ENCODE measurements around the gene EOGT. TPM values are rescaled to one million over a fixed set of nuclear protein-coding genes. Genes with fewer than 3 reads are reported as not detected.

EOGT gene
- total and polyA plus RNA-seq, 2 of the 4 experiments (the other 2 are of a cell fraction): 12.3 to 41.2 TPM

- Histone ChIP-seq H4K5ac (ENCODE audit: low read depth, low read length) (no peak overlapping the region), H2AK5ac (ENCODE audit: low read depth, low read length) (no peak overlapping the region), H2BK20ac (ENCODE audit: low read depth, low read length) (no peak overlapping the region), H3K4me2 (ENCODE audit: low read depth, low read length) (no peak overlapping the region), H3K9me1 (ENCODE audit: insufficient read depth, low read length) (peaks cover 5% of the 10 kb centered on the region), H4K20me1 (ENCODE audit: insufficient read depth, low read length) (0 out of 2 replicates have a peak, but pooled peaks cover 3% of the 10 kb centered on the region), H3K4me1 (ENCODE audit: control insufficient read depth, insufficient read depth, low read length) (peaks cover 14% of the 10 kb centered on the region), H2AK9ac (replicated peaks; ENCODE audit: low read depth, low read length, poor library complexity) (no peak overlapping the region), H2BK15ac (ENCODE audit: low read depth, low read length) (no peak overlapping the region), H3K27me3 (ENCODE audit: control insufficient read depth, insufficient read depth, low read length) (no peaks in the 10 kb centered on the region), H3K9me3 (ENCODE audit: control insufficient read depth, insufficient read depth, low read length) (no peaks in the 10 kb centered on the region), H3K4me3 (ENCODE audit: insufficient read depth, low read depth, low read length) (no peak overlapping the region), H3K36me3 (ENCODE audit: control insufficient read depth, insufficient read depth, low read length) (peaks cover 28% of the 10 kb centered on the region), H3K27ac (ENCODE audit: insufficient read depth, low read length) (no peak overlapping the region), H3K18ac (ENCODE audit: low read depth, low read length) (no peak overlapping the region), H4K8ac (ENCODE audit: low read depth in 2 of 2, low read length in 2 of 2) (no peak overlapping the region), H3K14ac (replicated peaks; ENCODE audit: low read depth, low read length) (no peak overlapping the region), H3K79me1 (ENCODE audit: low read depth in 1 of 2, low read length in 2 of 2) (peaks cover 0 to 9% of the 10 kb centered on the region in 2 experiments; a peak in 1 of 4 replicates), H3K4ac (ENCODE audit: low read depth, low read length) (no peak overlapping the region), H2AFZ (replicated peaks; ENCODE audit: low read length, poor library complexity) (no peak overlapping the region), H2BK120ac (ENCODE audit: low read depth, low read length) (no peak overlapping the region), H4K91ac (ENCODE audit: insufficient read depth, low read depth, low read length) (no peak overlapping the region), H3K23ac (ENCODE audit: low read depth, low read length) (no peak overlapping the region), H3K56ac (ENCODE audit: extremely low read depth, insufficient read depth, low read length) (no peak overlapping the region), H3K9ac (ENCODE audit: low read depth, low read length) (no peak overlapping the region), H2BK5ac (ENCODE audit: low read depth, low read length, poor library complexity, severe bottlenecking) (no peak overlapping the region)
- intact Hi-C loops (cut with micrococcal nuclease): no loop called here
- POLR2A ChIA-PET (ENCODE audit: unreplicated experiment): no interaction called here
- in situ Hi-C loops (cut with MboI; ENCODE audit: low sequenced_read_pairs): no loop called here
- CTCF ChIA-PET: no interaction called here
- WGBS, 2 experiments (ENCODE audit: extremely low coverage in 2 of 2, insufficient read length in 1 of 2): no CpG with 5 or more reads among the region's 6 CpGs
- no peak for DNase-seq
- no peak for ATAC-seq (ENCODE audit: low read depth)
- dilution Hi-C loops (cut with HindIII; ENCODE audit: low sequenced_read_pairs, unreplicated experiment): no loop called here
- TF ChIP-seq USF2 (IDR thresholded peaks at IDR 0.05; ENCODE audit: low read depth, low read length): no peak
- TF ChIP-seq MAFK (IDR thresholded peaks at IDR 0.05; ENCODE audit: low read depth, low read length): no peak
- no peak for TF ChIP-seq CTCF (conservative IDR thresholded peaks at IDR 0.05; ENCODE audit: low read depth, low read length)
- no TSS peak for BruUV-seq (replicated peaks)
Measured at GRCh38 chr3:68997887-68998286, 15.6 kb downstream of the EOGT start.

Measured in IMR-90 (cell line).